Activated CD8-positive, alpha-beta memory T cell treated with anti-CD3 and anti-CD28 coated beads, Interleukin-2, amount 50 U/mL, for 48 hours (primary cell): ENCODE results near the gene MGRN1.
A peak's percentile ranks its signal among the peaks of the same experiment; 100 is the strongest.
"Not testable (repeated sequence)": the region's sequence is repeated elsewhere in the genome, so short reads cannot be mapped to it uniquely, and the experiment has no call there.

Experiments used
- DNase-seq: peaks from one replicate; pipeline ENCODE4 v3.0.0-alpha.2; 2020

MGRN1 gene

GRCh38 chr16:4701791-4702465, 77.3 kb downstream of the MGRN1 start:
- DNase-seq: no peak

- no peak for DNase-seq
Measured at GRCh38 chr16:4702466-4702808, 77.8 kb downstream of the MGRN1 start.

GRCh38 chr16:4703906-4704305, 79.3 kb downstream of the MGRN1 start:
- no peak for DNase-seq

- DNase-seq: no peak
Measured at GRCh38 chr16:4704491-4704890, 79.9 kb downstream of the MGRN1 start.

- no peak for DNase-seq
Measured at GRCh38 chr16:4704913-4705312, 80.3 kb downstream of the MGRN1 start.

GRCh38 chr16:4706871-4707270, 82.2 kb downstream of the MGRN1 start:
- DNase-seq: no peak

- DNase-seq: no peak
Measured at GRCh38 chr16:4709481-4709880, 84.9 kb downstream of the MGRN1 start.

GRCh38 chr16:4713663-4714501, 89.3 kb downstream of the MGRN1 start:
- DNase-seq: no peak

GRCh38 chr16:4714996-4715395, 90.4 kb downstream of the MGRN1 start:
- no peak for DNase-seq

GRCh38 chr16:4718466-4718865, 93.8 kb downstream of the MGRN1 start:
- no peak for DNase-seq

- DNase-seq: no peak
Measured at GRCh38 chr16:4723071-4723767, 98.6 kb downstream of the MGRN1 start.

- DNase-seq: no peak
Measured at GRCh38 chr16:4724661-4725270, 100.1 kb downstream of the MGRN1 start.

GRCh38 chr16:4726616-4727015, 102.0 kb downstream of the MGRN1 start:
- no peak for DNase-seq

- no peak for DNase-seq
Measured at GRCh38 chr16:4728676-4729075, 104.0 kb downstream of the MGRN1 start.

GRCh38 chr16:4729876-4730275, 105.2 kb downstream of the MGRN1 start:
- DNase-seq: no peak

- DNase-seq: no peak
Measured at GRCh38 chr16:4733211-4733742, 108.7 kb downstream of the MGRN1 start.

- DNase-seq: peak; percentile 69
Measured at GRCh38 chr16:4733747-4734062, 109.1 kb downstream of the MGRN1 start.

GRCh38 chr16:4734063-4734729, 109.6 kb downstream of the MGRN1 start, which contains the start of the genes ANKS3 and DNAAF8:
ANKS3 (minus strand) TSS chr16:4734271; CDS start chr16:4730149, 4,122 bp downstream.
DNAAF8 (plus strand) TSS chr16:4734537; CDS start chr16:4736515, 1,978 bp downstream.
- peak; percentile 89 for DNase-seq

GRCh38 chr16:4734730-4735535, 110.3 kb downstream of the MGRN1 start:
- DNase-seq: peak; percentile 95

GRCh38 chr16:4736546-4736945, 111.9 kb downstream of the MGRN1 start:
- no peak for DNase-seq

- no peak for DNase-seq
Measured at GRCh38 chr16:4737545-4737944, 112.9 kb downstream of the MGRN1 start.

- not testable (repeated sequence) for DNase-seq
Measured at GRCh38 chr16:4738370-4738769, 113.7 kb downstream of the MGRN1 start.
